HT1080 (cell line): ENCODE measurements around the gene MDH1. TPM values are rescaled to one million over a fixed set of nuclear protein-coding genes. Genes with fewer than 3 reads are reported as not detected.

Source experiments
- DNase-seq: peaks from one replicate; pipeline ENCODE4 v3.0.0-alpha.2; 2015; ENCODE audit warnings: low read depth
- total RNA-seq: library from RNA; depleted of rRNA; stranded (reverse); fragments of >200 nt; shearing (Covaris generic); gene quantifications from 2 replicates; pipeline ENCODE4 v1.2.3, GENCODE V29; 2014; rRNA removed

The MDH1 gene
- total RNA-seq, 1 experiment from 2014 or later, result 295 TPM

GRCh38 chr2:63631501-63631900 lies 42.7 kb downstream of the MDH1 start:
- DNase-seq, result no peak

- no peak for DNase-seq
These were observed 43.6 kb downstream of the MDH1 start for GRCh38 chr2:63632382-63632781.

GRCh38 chr2:63639344-63639743 lies 50.6 kb downstream of the MDH1 start:
- DNase-seq, result no peak

- no peak for DNase-seq
These were observed 54.2 kb downstream of the MDH1 start for GRCh38 chr2:63642946-63643345.

- DNase-seq, result peak; percentile 5
These were observed 54.7 kb downstream of the MDH1 start for GRCh38 chr2:63643486-63643885.

GRCh38 chr2:63648632-63649031 lies 59.9 kb downstream of the MDH1 start:
- no peak for DNase-seq

DNA sequence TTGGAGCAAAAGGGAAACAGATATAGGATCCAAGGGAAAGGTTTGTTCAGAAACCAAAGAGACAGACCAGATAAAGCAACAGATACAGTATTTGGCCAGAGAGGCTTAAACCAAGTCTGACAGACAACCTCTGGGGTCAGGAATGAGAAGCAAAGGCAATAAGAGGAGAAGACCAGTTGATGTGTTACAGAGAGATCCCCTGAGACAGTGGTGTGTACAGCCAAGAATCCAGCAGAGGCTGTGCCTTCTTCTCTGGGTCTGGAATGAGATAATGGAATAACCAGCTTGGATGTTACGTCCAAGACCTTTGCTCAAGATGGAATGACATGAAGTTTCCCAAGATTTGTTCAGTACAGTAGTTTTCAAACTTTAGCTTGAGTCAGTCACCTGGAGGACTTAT lies 61.1 kb downstream of the MDH1 start:
- no peak for DNase-seq

DNA sequence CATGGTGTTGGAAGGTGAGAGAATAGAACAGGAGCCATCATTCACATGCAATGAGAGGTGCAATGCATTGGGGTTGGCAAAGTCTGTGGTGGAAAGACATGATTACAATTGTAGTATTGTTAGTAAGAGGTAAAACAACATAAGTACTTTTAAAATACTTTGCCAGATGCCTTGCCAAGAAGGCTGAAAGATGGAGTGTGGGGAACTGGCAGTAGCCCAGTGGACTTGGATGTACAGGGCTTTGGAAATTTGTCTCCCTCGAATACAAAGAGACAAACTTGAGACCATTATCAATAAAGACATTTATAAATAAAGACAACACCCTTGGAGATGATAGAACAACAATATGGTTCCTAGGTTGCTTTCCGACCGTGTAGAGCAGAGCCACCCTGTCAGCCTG lies 62.0 kb downstream of the MDH1 start:
- DNase-seq, result no peak

DNA sequence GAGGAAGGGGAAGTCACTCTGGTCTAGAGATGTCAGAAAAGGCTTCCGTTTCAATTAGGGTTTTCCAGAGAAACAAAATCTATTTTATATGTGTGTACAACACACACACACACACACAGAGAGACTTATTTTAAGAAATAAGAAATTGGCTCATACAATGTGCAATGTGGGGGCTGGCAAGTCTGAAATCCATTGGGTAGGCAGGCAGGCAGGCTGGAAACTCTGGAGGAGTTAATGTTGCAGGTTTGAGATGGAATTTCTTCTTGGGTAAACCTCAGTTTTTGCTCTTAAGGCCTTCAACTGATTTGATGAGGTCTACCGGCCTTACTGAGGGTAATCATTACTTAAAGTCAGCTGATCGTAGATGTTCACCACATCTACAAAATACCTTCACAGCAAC lies 62.6 kb downstream of the MDH1 start:
- no peak for DNase-seq

- no peak for DNase-seq
These were observed 63.3 kb downstream of the MDH1 start for GRCh38 chr2:63651861-63652651.

- DNase-seq, result no peak
These were observed 63.9 kb downstream of the MDH1 start for GRCh38 chr2:63652652-63652985.

DNA sequence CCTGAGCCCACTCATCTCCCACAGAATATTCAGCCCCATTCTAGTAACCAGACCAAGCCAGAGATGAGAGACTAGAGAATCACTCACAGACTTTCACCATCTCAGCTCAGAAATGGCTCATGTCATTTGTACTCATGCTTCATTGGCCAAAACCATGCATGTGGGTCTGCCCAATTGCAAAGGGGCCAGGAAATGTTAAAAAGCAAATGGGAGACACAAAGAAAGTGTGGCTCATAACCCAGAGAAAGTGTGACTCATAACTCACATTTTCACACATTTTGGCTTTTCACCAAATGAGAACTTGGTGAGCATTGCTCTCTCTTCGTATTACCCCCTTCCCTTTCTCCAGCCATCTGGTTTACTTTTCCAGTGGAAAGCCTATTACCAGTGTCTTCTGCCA lies 66.2 kb downstream of the MDH1 start:
- peak; percentile 58 for DNase-seq

Other genes with a start within 250 kb of the MDH1 start
- 5.8 and 7.0 TPM in 2 replicates for gene WDPCP, start 486 bp upstream of the MDH1 start, total RNA-seq